ENCODE results near the gene DAO. TPM values are rescaled to one million over a fixed set of nuclear protein-coding genes. Genes with fewer than 3 reads are reported as not detected.

The DAO gene
- total RNA-seq, 1 experiment from 2014 or later = not detected

DNA sequence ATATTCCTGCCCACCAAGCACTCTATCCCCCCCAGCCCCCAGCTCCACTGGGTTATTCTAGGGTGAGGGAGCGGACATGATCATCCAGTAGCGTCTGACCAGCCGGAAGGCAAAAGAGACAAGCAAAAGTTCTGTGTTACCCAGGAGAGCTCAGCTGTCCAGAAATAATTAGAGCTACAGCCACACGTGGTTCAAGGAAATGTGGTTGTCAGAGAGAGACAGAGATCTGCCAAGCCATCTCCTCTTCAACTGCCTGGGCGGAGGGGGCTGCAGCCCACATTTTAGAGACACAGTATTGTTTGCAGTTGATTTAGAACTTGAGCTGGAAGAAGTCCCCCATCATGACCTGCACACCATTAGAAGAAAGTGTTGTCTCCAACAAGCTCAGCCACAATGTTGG lies 30.4 kb downstream of the DAO start:
- intact Hi-C loops (cut with micrococcal nuclease; ENCODE audit: unreplicated experiment) = no loop called here
- no peaks in the 10 kb centered on the region for H3K36me3 ChIP-seq (ENCODE audit: insufficient read depth, low read length, poor library complexity, severe bottlenecking)
- TF ChIP-seq, protein P1, sequence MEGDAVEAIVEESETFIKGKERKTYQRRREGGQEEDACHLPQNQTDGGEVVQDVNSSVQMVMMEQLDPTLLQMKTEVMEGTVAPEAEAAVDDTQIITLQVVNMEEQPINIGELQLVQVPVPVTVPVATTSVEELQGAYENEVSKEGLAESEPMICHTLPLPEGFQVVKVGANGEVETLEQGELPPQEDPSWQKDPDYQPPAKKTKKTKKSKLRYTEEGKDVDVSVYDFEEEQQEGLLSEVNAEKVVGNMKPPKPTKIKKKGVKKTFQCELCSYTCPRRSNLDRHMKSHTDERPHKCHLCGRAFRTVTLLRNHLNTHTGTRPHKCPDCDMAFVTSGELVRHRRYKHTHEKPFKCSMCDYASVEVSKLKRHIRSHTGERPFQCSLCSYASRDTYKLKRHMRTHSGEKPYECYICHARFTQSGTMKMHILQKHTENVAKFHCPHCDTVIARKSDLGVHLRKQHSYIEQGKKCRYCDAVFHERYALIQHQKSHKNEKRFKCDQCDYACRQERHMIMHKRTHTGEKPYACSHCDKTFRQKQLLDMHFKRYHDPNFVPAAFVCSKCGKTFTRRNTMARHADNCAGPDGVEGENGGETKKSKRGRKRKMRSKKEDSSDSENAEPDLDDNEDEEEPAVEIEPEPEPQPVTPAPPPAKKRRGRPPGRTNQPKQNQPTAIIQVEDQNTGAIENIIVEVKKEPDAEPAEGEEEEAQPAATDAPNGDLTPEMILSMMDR (conservative IDR thresholded peaks at IDR 0.05; ENCODE audit: low read depth, low read length) = no peak
- no peak for TF ChIP-seq EZH2 (IDR thresholded peaks at IDR 0.05; ENCODE audit: borderline replicate concordance, low read depth, low read length, poor library complexity, severe bottlenecking)
- H3K4me3 ChIP-seq (ENCODE audit: low read depth, low read length, poor library complexity, severe bottlenecking) = no peak overlapping the region
- H3K27ac ChIP-seq (ENCODE audit: low read depth, low read length, poor library complexity, severe bottlenecking) = no peak overlapping the region
- ChIA-PET CTCF (no interaction called here), POLR2A (ENCODE audit: low non-redundant PET) (no interaction called here)
- BruUV-seq (replicated peaks) = no TSS peak
- no peak for DNase-seq (ENCODE audit: low spot score)
- no peaks in the 10 kb centered on the region for H3K9me3 ChIP-seq (ENCODE audit: low read depth, low read length, poor library complexity, severe bottlenecking)
- H3K4me1 ChIP-seq (ENCODE audit: insufficient read depth, low read length, poor library complexity, severe bottlenecking) = no peaks in the 10 kb centered on the region
- H3K27me3 ChIP-seq (replicated peaks; ENCODE audit: insufficient read depth, low read depth, low read length, poor library complexity) = no peaks in the 10 kb centered on the region

DNA sequence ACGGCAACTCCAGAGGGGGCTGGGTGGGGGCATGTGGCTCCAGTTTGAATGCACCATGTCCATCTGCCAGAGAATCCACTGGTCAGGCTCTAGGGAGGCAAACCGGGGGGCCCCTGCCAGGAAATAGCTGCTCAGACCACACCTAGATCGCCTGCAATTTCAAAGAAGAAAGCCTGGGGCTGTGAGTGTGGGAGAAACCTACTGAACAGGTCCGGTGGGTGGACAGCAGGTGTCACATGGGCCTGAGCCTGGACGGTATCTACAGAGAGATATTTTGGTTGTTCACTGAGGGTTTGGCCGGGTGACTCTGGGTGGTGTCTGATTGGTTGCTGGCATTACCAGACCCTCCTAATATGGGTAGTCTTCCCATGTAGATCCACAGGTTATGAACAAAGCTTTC lies 32.0 kb downstream of the DAO start:
- TF ChIP-seq, protein P1 (conservative IDR thresholded peaks at IDR 0.05; ENCODE audit: low read depth, low read length) = no peak
- TF ChIP-seq EZH2 (IDR thresholded peaks at IDR 0.05; ENCODE audit: borderline replicate concordance, low read depth, low read length, poor library complexity, severe bottlenecking) = no peak
- Histone ChIP-seq H3K36me3 (ENCODE audit: insufficient read depth, low read length, poor library complexity, severe bottlenecking) (no peaks in the 10 kb centered on the region), H3K4me1 (ENCODE audit: insufficient read depth, low read length, poor library complexity, severe bottlenecking) (no peaks in the 10 kb centered on the region), H3K27ac (ENCODE audit: low read depth, low read length, poor library complexity, severe bottlenecking) (no peak overlapping the region), H3K4me3 (ENCODE audit: low read depth, low read length, poor library complexity, severe bottlenecking) (no peak overlapping the region), H3K27me3 (replicated peaks; ENCODE audit: insufficient read depth, low read depth, low read length, poor library complexity) (no peaks in the 10 kb centered on the region), H3K9me3 (ENCODE audit: low read depth, low read length, poor library complexity, severe bottlenecking) (no peaks in the 10 kb centered on the region)
- CTCF ChIA-PET = no interaction called here
- DNase-seq (ENCODE audit: low spot score) = no peak
- no TSS peak for BruUV-seq (replicated peaks)
- POLR2A ChIA-PET (ENCODE audit: low non-redundant PET) = no interaction called here
- intact Hi-C loops (cut with micrococcal nuclease; ENCODE audit: unreplicated experiment) = no loop called here

DNA sequence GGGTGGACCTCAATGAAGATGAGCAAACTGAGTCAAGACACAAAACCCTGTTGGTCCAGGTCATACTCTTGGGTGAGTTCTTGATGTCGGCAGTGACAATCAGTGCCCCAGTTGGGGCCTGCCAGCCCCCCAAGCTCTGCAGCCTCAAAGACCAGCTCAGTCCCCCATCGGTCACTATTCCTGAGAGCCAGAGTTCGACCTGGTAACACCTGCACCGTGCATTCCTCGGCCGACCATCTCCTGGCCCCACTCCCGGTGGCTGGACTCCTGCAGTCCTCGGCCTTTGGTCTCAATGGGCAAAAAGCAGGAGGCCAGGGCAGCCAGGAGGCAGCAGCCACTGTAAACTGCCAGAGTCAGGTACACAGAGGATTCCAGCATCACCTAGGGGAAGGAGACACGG lies 32.5 kb downstream of the DAO start:
- no peak overlapping the region for H3K4me3 ChIP-seq (ENCODE audit: low read depth, low read length, poor library complexity, severe bottlenecking)
- H3K4me1 ChIP-seq (ENCODE audit: insufficient read depth, low read length, poor library complexity, severe bottlenecking) = no peaks in the 10 kb centered on the region
- H3K27ac ChIP-seq (ENCODE audit: low read depth, low read length, poor library complexity, severe bottlenecking) = no peak overlapping the region
- no TSS peak for BruUV-seq (replicated peaks)
- no peaks in the 10 kb centered on the region for H3K27me3 ChIP-seq (replicated peaks; ENCODE audit: insufficient read depth, low read depth, low read length, poor library complexity)
- DNase-seq (ENCODE audit: low spot score) = no peak
- no peaks in the 10 kb centered on the region for H3K36me3 ChIP-seq (ENCODE audit: insufficient read depth, low read length, poor library complexity, severe bottlenecking)
- intact Hi-C loops (cut with micrococcal nuclease; ENCODE audit: unreplicated experiment) = no loop called here
- TF ChIP-seq, protein P1 (conservative IDR thresholded peaks at IDR 0.05; ENCODE audit: low read depth, low read length) = no peak
- no peak for TF ChIP-seq EZH2 (IDR thresholded peaks at IDR 0.05; ENCODE audit: borderline replicate concordance, low read depth, low read length, poor library complexity, severe bottlenecking)
- H3K9me3 ChIP-seq (ENCODE audit: low read depth, low read length, poor library complexity, severe bottlenecking) = no peaks in the 10 kb centered on the region
- ChIA-PET CTCF (no interaction called here), POLR2A (ENCODE audit: low non-redundant PET) (no interaction called here)
